ENCODE measurements around the gene OR6C3. TPM values are rescaled to one million over a fixed set of nuclear protein-coding genes. Genes with fewer than 3 reads are reported as not detected.

Gene OR6C3
- total RNA-seq, 1 experiment from 2014 or later, result not detected

GRCh38 chr12:55362675-55363074 is 32.1 kb downstream of the OR6C3 start, which contains the start of gene OR6C75:
OR6C75 (plus strand) TSS chr12:55362975; CDS start chr12:55365111, 2,136 bp downstream.
- no peaks in the 10 kb centered on the region for H3K4me1 ChIP-seq (ENCODE audit: insufficient read depth, low read length)
- no peaks in the 10 kb centered on the region for H3K9me3 ChIP-seq (ENCODE audit: control insufficient read depth, low read depth, low read length)
- no peak within 1 kb of the TSS for H3K27ac ChIP-seq (ENCODE audit: insufficient read length, low read depth, low read length)
- peaks cover 0 to 2% of the 10 kb centered on the region in 2 experiments; a peak in 3 of 5 replicates for H3K9me3 Mint-ChIP-seq
- DNase-seq, result no peak
- H2BK20ac ChIP-seq (ENCODE audit: low read depth, low read length, poor library complexity, severe bottlenecking), result no peak within 1 kb of the TSS
- no peak within 1 kb of the TSS for H2AFZ ChIP-seq (ENCODE audit: low read length)
- H3K56ac ChIP-seq (ENCODE audit: insufficient read length, low read depth, low read length), result no peak within 1 kb of the TSS
- no peak within 1 kb of the TSS for H3K23ac ChIP-seq (ENCODE audit: insufficient read length, low read depth, low read length)
- H2AK5ac ChIP-seq (ENCODE audit: insufficient read length, low read length), result no peak within 1 kb of the TSS
- H3K36me3 Mint-ChIP-seq (ENCODE audit: insufficient read depth in 1 of 3, low read depth in 3 of 3), result no peaks in the 10 kb centered on the region
- H3K23me2 ChIP-seq (ENCODE audit: insufficient read length, low read depth, low read length, poor library complexity, severe bottlenecking), result no peaks in the 10 kb centered on the region
- H2BK12ac ChIP-seq (ENCODE audit: insufficient read length, low read depth, low read length), result no peak within 1 kb of the TSS
- no peaks in the 10 kb centered on the region for H3K79me2 ChIP-seq (ENCODE audit: insufficient read depth, low read length)
- H2BK15ac ChIP-seq (ENCODE audit: low read depth, low read length), result no peak within 1 kb of the TSS
- no peak within 1 kb of the TSS for H4K5ac ChIP-seq (ENCODE audit: insufficient read length, low read depth, low read length)
- no peak within 1 kb of the TSS for H3K18ac ChIP-seq (ENCODE audit: insufficient read length, low read depth, low read length)
- H4K8ac ChIP-seq (replicated peaks; ENCODE audit: insufficient read length, low read depth, low read length), result no peak within 1 kb of the TSS
- H4K91ac ChIP-seq (ENCODE audit: insufficient read length, low read depth, low read length), result no peak within 1 kb of the TSS
- no peak within 1 kb of the TSS for H3T11ph ChIP-seq (ENCODE audit: low read length)
- no peak within 1 kb of the TSS for H2BK5ac ChIP-seq (ENCODE audit: insufficient read length, low read length)
- TF ChIP-seq, protein P1, sequence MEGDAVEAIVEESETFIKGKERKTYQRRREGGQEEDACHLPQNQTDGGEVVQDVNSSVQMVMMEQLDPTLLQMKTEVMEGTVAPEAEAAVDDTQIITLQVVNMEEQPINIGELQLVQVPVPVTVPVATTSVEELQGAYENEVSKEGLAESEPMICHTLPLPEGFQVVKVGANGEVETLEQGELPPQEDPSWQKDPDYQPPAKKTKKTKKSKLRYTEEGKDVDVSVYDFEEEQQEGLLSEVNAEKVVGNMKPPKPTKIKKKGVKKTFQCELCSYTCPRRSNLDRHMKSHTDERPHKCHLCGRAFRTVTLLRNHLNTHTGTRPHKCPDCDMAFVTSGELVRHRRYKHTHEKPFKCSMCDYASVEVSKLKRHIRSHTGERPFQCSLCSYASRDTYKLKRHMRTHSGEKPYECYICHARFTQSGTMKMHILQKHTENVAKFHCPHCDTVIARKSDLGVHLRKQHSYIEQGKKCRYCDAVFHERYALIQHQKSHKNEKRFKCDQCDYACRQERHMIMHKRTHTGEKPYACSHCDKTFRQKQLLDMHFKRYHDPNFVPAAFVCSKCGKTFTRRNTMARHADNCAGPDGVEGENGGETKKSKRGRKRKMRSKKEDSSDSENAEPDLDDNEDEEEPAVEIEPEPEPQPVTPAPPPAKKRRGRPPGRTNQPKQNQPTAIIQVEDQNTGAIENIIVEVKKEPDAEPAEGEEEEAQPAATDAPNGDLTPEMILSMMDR (conservative IDR thresholded peaks at IDR 0.05), result no peak
- no peak within 1 kb of the TSS for H3K27ac Mint-ChIP-seq
- no peaks in the 10 kb centered on the region for H3K79me1 ChIP-seq (ENCODE audit: insufficient read depth, low read depth, low read length, poor library complexity, severe bottlenecking)
- H3K4me3 Mint-ChIP-seq, result no peak within 1 kb of the TSS
- H3K4me1 Mint-ChIP-seq, result no peaks in the 10 kb centered on the region
- no peak within 1 kb of the TSS for H3K14ac ChIP-seq (ENCODE audit: insufficient read depth, low read length)
- H3K4ac ChIP-seq (ENCODE audit: low read depth, low read length), result no peak within 1 kb of the TSS
- H3K9ac ChIP-seq (ENCODE audit: extremely low read depth, insufficient read length, low read length), result no peak within 1 kb of the TSS
- WGBS (ENCODE audit: extremely low coverage, insufficient read length, low lambda C conversion rate), result no CpG with 5 or more reads among the region's 4 CpGs
- peaks cover 2% of the 10 kb centered on the region for H3K27me3 Mint-ChIP-seq (ENCODE audit: low read depth)
- no peaks in the 10 kb centered on the region for H3K27me3 ChIP-seq (ENCODE audit: insufficient read depth, low read length)
- H4K20me1 ChIP-seq (ENCODE audit: control insufficient read depth, insufficient read depth, insufficient read length), result no peaks in the 10 kb centered on the region
- H3K4me2 ChIP-seq (ENCODE audit: insufficient read depth, insufficient read length, low read length), result no peak within 1 kb of the TSS
- H2BK120ac ChIP-seq (ENCODE audit: low read depth, low read length, poor library complexity, severe bottlenecking), result no peak within 1 kb of the TSS

All from H9 (cell line).